Measurements from ENCODE around the gene IPO5.

Gene IPO5

DNA sequence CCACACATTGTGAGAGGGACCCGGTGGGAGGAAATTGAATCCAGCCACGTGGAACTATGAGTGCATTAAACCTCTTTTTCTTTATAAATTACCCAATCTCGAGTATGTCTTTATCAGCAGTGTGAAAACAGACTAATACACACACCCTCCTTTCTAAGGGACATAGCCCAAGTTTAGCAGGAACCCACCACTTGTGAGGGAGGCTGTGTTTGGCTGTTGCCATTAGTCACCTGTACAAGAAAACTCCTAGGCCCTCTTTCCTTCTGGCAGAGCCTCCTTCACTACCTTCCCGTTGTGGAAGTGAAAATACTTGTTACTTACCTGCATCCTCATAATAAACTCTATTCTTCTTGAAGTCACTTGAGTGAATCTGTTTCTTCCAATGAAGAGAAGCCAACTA, 113.2 kb downstream of the IPO5 start:
- no peak for DNase-seq

GRCh38 chr13:98068521-98068920, 115.0 kb downstream of the IPO5 start:
- no peak for DNase-seq

GRCh38 chr13:98069985-98070384, 116.5 kb downstream of the IPO5 start:
- no peak for DNase-seq

- no peak for DNase-seq
These were observed 117.8 kb downstream of the IPO5 start for GRCh38 chr13:98071316-98071715.

DNA sequence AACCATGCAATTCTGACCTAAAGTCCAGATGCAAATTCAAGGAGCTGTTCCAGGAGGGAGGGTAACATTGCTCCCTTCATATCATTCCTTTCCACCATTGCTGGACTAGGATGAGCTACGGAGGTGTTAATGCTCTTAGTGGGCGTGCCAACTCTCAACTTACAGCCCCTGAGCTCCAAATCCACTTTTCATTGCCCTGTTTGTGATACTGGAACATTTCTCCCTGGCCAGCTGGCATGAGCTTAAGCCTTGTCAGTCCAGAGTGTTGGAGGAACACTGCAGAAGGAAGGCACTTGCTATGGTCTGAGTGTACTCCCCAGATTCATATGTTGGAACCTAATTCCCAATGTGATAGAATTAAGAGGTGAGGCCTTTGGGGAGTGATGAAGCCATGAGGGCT, 119.0 kb downstream of the IPO5 start:
- DNase-seq = no peak
